Body of pancreas (tissue), 4 donors: Measurements from ENCODE around the gene PICK1. TPM values are rescaled to one million over a fixed set of nuclear protein-coding genes. Genes with fewer than 3 reads are reported as not detected.
"Not testable (repeated sequence)": the region's sequence is repeated elsewhere in the genome, so short reads cannot be mapped to it uniquely, and the experiment has no call there.

Experiments
- ATAC-seq: fragments of 150-250 bp; one replicate; pipeline ENCODE4 v1.9.1; 2016
- DNase-seq, 4 donors: peaks; one replicate each; pipeline ENCODE4 v3.0.0-alpha.2; 2019
- H3K27ac ChIP-seq, 4 donors: fragments of 200-600 bp; sonication (generic); 1 replicate in 3 of 4; 2 replicates in 1 of 4; pipeline versions ENCODE4 v1.5.1 to v1.6.1; 2016 to 2019; ENCODE audit warnings: mild to moderate bottlenecking in 1 of 4, mixed read lengths in 1 of 4, moderate library complexity in 1 of 4
- H3K27me3 ChIP-seq, 2 donors: fragments of 200-600 bp; sonication (generic); one replicate each; pipeline ENCODE4 v1.6.0; 2016; ENCODE audit warnings: mild to moderate bottlenecking in 1 of 2
- H3K36me3 ChIP-seq, 2 donors: fragments of 200-600 bp; sonication (generic); replicated peaks in 1 of 2; 2 replicates each; pipeline ENCODE4 v1.5.1; 2016; ENCODE audit warnings: low read depth in 2 of 2; ENCODE audit not compliant: insufficient read depth in 1 of 2
- H3K4me1 ChIP-seq: fragments of 200-600 bp; sonication (generic); one replicate; pipeline ENCODE4 v1.6.0; 2016
- H3K4me3 ChIP-seq, 2 donors: fragments of 200-600 bp; sonication (generic); 1 replicate in 1 of 2; 2 replicates in 1 of 2; pipeline ENCODE4 v1.5.1; 2016 to 2019
- H3K9me3 ChIP-seq, 3 donors: fragments of 200-600 bp; sonication (generic); 1 replicate in 2 of 3; 2 replicates in 1 of 3; pipeline ENCODE4 v1.5.1; 2016
- CTCF ChIP-seq, 7 experiments: fragments of 450-650 bp in 4 of 7; fragments of 200-600 bp in 3 of 7; sonication (generic) in 3 of 7; IDR thresholded peaks; one replicate each; pipeline ENCODE4 v1.5.1; 2016 to 2019; ENCODE audit warnings: antibody characterized with exemption in 7 of 7
- POLR2A ChIP-seq, 3 donors: fragments of 450-650 bp; IDR thresholded peaks; one replicate each; pipeline ENCODE4 v1.6.1; 2016; ENCODE audit warnings: antibody characterized with exemption in 3 of 3, mild to moderate bottlenecking in 2 of 3
- WGBS, 2 donors: methylation state at CpG; one replicate each; pipeline ENCODE4 v1.1.5; 2017; 5-methylcytosine and 5-hydroxymethylcytosine counted together
- intact Hi-C: fragments of 100-400 bp; cut with DNase I; formaldehyde crosslinking; loops from one replicate; pipeline ENCODE4 v1.15.1; 2023
- total RNA-seq, 2 donors: library from RNA; depleted of rRNA; stranded (reverse); fragments of >200 nt; gene quantifications; one replicate each; pipeline ENCODE4 v1.1.0, GENCODE V29; 2016

Gene PICK1
- total RNA-seq, 2 donors from 2014 or later, result 39.7 to 52.4 TPM

DNA sequence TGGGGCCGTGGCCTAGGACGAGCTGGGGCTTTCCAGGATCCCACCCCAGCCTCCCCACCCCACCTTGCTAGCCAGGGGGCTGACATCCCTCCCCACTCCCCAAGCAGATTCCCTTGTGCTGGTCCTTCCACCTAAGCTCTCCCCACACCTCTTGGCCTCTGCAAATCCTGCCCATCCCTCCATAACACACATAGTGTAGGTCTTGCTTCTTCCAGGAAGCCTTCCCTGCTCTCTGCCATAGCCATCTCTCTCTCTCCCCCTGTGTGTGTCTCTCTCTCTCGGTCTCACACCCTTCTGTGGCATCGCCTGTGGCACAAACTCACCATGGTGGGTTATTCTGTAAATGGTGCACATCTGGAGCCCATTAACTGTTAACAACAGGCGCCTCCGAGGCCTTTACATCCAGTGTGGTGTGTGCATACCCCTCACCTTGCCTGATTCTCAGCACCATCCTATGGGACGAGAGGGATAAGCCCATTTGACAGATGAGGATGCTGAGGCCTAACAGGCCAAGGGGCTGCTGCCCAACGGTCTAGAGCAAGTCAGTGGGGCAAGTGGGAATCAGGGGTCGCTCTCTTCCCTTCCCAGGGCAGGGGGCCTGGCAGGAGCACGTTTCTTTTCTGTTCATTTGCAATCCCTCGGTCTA is 22.2 kb upstream of the PICK1 start:
- Histone ChIP-seq H3K36me3 (no peaks in the 10 kb centered on the region), H3K4me1 (peaks cover 18% of the 10 kb centered on the region), H3K27me3 (no peaks in the 10 kb centered on the region), H3K4me3 (no peak overlapping the region), H3K27ac (peak overlapping the region in 2 of 4 donors; percentile 50 to 59), H3K9me3 (no peaks in the 10 kb centered on the region)
- DNase-seq, result no peak
- no peak for ATAC-seq
- no peak for TF ChIP-seq CTCF (IDR thresholded peaks at IDR 0.05)
- no peak for TF ChIP-seq POLR2A (IDR thresholded peaks at IDR 0.05)
- intact Hi-C loops, result no loop called here
- 75 to 87% methylated on average over 11 of the region's 11 CpGs for WGBS, 2 donors

DNA sequence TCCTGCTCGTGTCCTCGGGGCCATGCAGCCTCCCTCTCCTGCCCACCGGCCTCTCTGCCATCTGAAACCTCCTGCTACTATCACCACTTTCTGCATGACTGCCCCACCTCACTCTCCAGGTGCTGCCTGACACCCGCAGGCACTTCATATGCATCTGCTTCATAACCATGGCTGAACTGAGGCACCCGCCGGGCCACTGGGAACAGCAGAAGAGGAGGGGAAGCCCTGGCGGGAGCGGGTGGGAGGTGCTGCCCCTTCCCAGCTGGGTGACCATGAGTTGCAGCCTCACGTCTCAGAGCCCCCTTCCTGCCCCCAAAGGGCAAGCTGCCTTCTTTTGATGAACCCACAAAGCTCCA is 21.7 kb upstream of the PICK1 start:
- no peak for DNase-seq
- peaks cover 18% of the 10 kb centered on the region for H3K4me1 ChIP-seq
- no peak overlapping the region for H3K27ac ChIP-seq
- intact Hi-C loops, result no loop called here
- TF ChIP-seq POLR2A (IDR thresholded peaks at IDR 0.05) (no peak), CTCF (IDR thresholded peaks at IDR 0.05) (no peak)
- no peak for ATAC-seq
- H3K27me3 ChIP-seq, result no peaks in the 10 kb centered on the region
- no peaks in the 10 kb centered on the region for H3K36me3 ChIP-seq
- no peak overlapping the region for H3K4me3 ChIP-seq
- WGBS, 2 donors, result 72 to 90% methylated on average over 3 to 9 of the region's 9 CpGs
- H3K9me3 ChIP-seq, result no peaks in the 10 kb centered on the region

GRCh38 chr22:38036392-38037062 is 20.7 kb upstream of the PICK1 start:
- Histone ChIP-seq H3K36me3 (no peaks in the 10 kb centered on the region), H3K4me3 (no peak overlapping the region), H3K27me3 (no peaks in the 10 kb centered on the region), H3K9me3 (no peaks in the 10 kb centered on the region), H3K27ac (no peak overlapping the region), H3K4me1 (peaks cover 18% of the 10 kb centered on the region)
- no peak for ATAC-seq
- WGBS, 2 donors, result 61 to 75% methylated on average over 6 to 10 of the region's 10 CpGs
- no peak for DNase-seq
- no peak for TF ChIP-seq CTCF (IDR thresholded peaks at IDR 0.05)
- no peak for TF ChIP-seq POLR2A (IDR thresholded peaks at IDR 0.05)
- intact Hi-C loops, result no loop called here

- intact Hi-C loops, H3K4me3 ChIP-seq, H3K27ac ChIP-seq, ATAC-seq, H3K27me3 ChIP-seq, DNase-seq, H3K9me3 ChIP-seq, H3K36me3 ChIP-seq: not testable (repeated sequence)
- 82 to 88% methylated on average over 13 of the region's 13 CpGs for WGBS, 2 donors
- peaks cover 18% of the 10 kb centered on the region for H3K4me1 ChIP-seq
Measured at GRCh38 chr22:38037367-38038150, 19.6 kb upstream of the PICK1 start.

DNA sequence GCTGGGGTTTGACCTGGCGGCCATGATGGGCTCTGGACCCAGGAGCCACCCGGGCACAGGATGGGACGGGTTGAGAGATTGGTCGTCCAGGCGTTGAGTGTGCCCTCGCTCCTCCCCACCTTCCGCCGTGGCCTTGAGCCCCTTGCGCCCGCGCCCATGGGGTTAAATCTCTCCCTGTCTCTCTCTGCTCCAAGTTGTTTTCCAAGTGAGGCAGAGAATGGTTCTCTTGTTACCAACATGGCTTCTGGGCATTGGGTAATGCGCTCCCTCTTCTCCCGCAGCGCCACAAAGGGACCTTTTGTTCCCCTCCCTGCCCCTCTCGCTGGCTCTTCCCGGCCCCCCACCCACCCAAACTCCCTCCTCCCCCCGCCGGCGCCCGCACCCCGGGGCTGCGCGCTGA is 18.8 kb upstream of the PICK1 start:
- H3K27me3 ChIP-seq, result no peaks in the 10 kb centered on the region
- H3K9me3 ChIP-seq, result no peaks in the 10 kb centered on the region
- intact Hi-C loops, result no loop called here
- no peak overlapping the region for H3K4me3 ChIP-seq
- DNase-seq, result no peak
- peaks cover 11% of the 10 kb centered on the region for H3K4me1 ChIP-seq
- H3K27ac ChIP-seq, result no peak overlapping the region
- no peak for ATAC-seq
- no peaks in the 10 kb centered on the region for H3K36me3 ChIP-seq
- WGBS, 2 donors, result 88 to 91% methylated on average over 16 to 22 of the region's 23 CpGs
- TF ChIP-seq POLR2A (IDR thresholded peaks at IDR 0.05), result no peak
